GM20000 (cell line): ENCODE measurements around the gene ETV7.

Experiments used
- DNase-seq: peaks from one replicate; pipeline ENCODE4 v3.0.0; 2012; ENCODE audit warnings: low spot score
- CTCF ChIP-seq: IDR thresholded peaks from 2 replicates; pipeline ENCODE4 v1.5.1; 2012; ENCODE audit warnings: mild to moderate bottlenecking, control low read depth; ENCODE audit errors: extremely low read depth, missing control alignments

The ETV7 gene

DNA sequence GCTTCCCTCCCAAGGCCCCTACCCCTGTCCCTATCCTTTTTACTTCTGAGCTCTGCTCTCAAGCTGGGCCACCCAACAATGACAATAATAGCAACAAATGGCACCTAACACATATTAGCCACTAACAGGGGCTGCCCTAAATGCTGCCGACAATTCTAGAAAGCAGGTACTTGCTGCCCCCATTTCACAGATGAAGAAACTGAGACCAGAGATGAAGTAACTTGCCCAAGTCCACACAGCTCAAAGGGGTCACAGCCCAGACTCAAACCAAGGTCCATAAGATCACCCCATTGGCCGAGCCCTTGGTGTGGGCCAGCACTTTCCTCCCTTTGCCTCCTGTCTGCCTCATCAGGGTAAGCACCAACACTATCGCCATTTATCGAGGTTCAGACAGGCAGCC, 62.8 kb downstream of the ETV7 start:
- TF ChIP-seq CTCF: no peak
- DNase-seq: no peak

GRCh38 chr6:36324191-36324590, 63.3 kb downstream of the ETV7 start:
- DNase-seq: no peak

GRCh38 chr6:36323062-36323461, 64.4 kb downstream of the ETV7 start:
- no peak for TF ChIP-seq CTCF
- DNase-seq: no peak

More at GRCh38 chr6:36324191-36324590, 63.3 kb downstream of the ETV7 start:
- no peak for TF ChIP-seq CTCF

- TF ChIP-seq CTCF: no peak
- DNase-seq: no peak
Observed at GRCh38 chr6:36322591-36322990, 64.9 kb downstream of the ETV7 start.

- DNase-seq: no peak
- TF ChIP-seq CTCF: no peak
Observed at GRCh38 chr6:36320475-36320874, 67.0 kb downstream of the ETV7 start.

GRCh38 chr6:36319821-36320220, 67.6 kb downstream of the ETV7 start:
- no peak for TF ChIP-seq CTCF
- no peak for DNase-seq

- no peak for TF ChIP-seq CTCF
- no peak for DNase-seq
Observed at GRCh38 chr6:36319436-36319762, 68.1 kb downstream of the ETV7 start.
